Gastrocnemius medialis (tissue), 4 donors: ENCODE measurements around the gene HRC. TPM values are rescaled to one million over a fixed set of nuclear protein-coding genes. Genes with fewer than 3 reads are reported as not detected.
"Not testable (repeated sequence)": the region's sequence is repeated elsewhere in the genome, so short reads cannot be mapped to it uniquely, and the experiment has no call there.

ENCODE experiments used
- ATAC-seq, 2 donors: fragments of 150-250 bp; one replicate each; pipeline ENCODE4 v1.9.1; 2016
- DNase-seq, 2 donors: peaks; one replicate each; pipeline ENCODE4 v3.0.0-alpha.2; 2019
- H3K27ac ChIP-seq, 4 donors: fragments of 200-600 bp; sonication (generic); 1 replicate in 1 of 4; 2 replicates in 3 of 4; pipeline ENCODE4 v1.5.1; 2016 to 2018; ENCODE audit warnings: mild to moderate bottlenecking in 2 of 4, moderate library complexity in 1 of 4
- H3K27me3 ChIP-seq, 3 donors: fragments of 200-600 bp; sonication (generic) in 2 of 3; 1 replicate in 1 of 3; 2 replicates in 2 of 3; pipeline versions ENCODE4 v1.5.1 to v1.6.0; 2016 to 2019; ENCODE audit warnings: mild to moderate bottlenecking in 1 of 3, moderate library complexity in 1 of 3
- H3K36me3 ChIP-seq, 2 donors: fragments of 200-600 bp; sonication (generic) in 1 of 2; one replicate each; pipeline ENCODE4 v1.5.1; 2017 to 2018
- H3K4me1 ChIP-seq, 2 donors: fragments of 200-600 bp; sonication (generic) in 1 of 2; one replicate each; pipeline ENCODE4 v1.5.1; 2016 to 2017; ENCODE audit warnings: mild to moderate bottlenecking in 2 of 2
- H3K4me3 ChIP-seq, 4 donors: fragments of 200-600 bp; sonication (generic) in 3 of 4; 1 replicate in 1 of 4; 2 replicates in 3 of 4; pipeline ENCODE4 v1.5.1; 2016 to 2019; ENCODE audit warnings: mild to moderate bottlenecking in 2 of 4
- H3K9me3 ChIP-seq, 3 donors: fragments of 200-600 bp; sonication (generic) in 2 of 3; 1 replicate in 1 of 3; 2 replicates in 2 of 3; pipeline ENCODE4 v1.5.1; 2016 to 2019
- POLR2A ChIP-seq, 2 donors: fragments of 450-650 bp; IDR thresholded peaks; one replicate each; pipeline ENCODE4 v1.6.1; 2017; ENCODE audit warnings: antibody characterized with exemption in 2 of 2, mild to moderate bottlenecking in 2 of 2, moderate library complexity in 2 of 2
- in situ Hi-C, 4 donors: fragments of 200-750 bp; cut with MboI; loops; one replicate each; pipeline versions ENCODE4 v1.15.0 to v1.8.0; 2017; ENCODE audit warnings: low sequenced_read_pairs in 4 of 4
- intact Hi-C: fragments of 100-400 bp; cut with DNase I; formaldehyde crosslinking; loops from one replicate; pipeline ENCODE4 v1.15.1; 2023; ENCODE audit warnings: low total_unique reads
- total RNA-seq, 4 donors: library from RNA; depleted of rRNA; stranded (reverse); fragments of >200 nt; gene quantifications; one replicate each; pipeline versions ENCODE4 v1.1.0 to v1.2.3, GENCODE V29; 2016
- TF ChIP-seq, protein P1 (sequence below), 5 experiments: fragments of 450-650 bp in 3 of 5; fragments of 200-600 bp in 2 of 5; sonication (generic) in 2 of 5; IDR thresholded peaks in 4 of 5; conservative IDR thresholded peaks in 1 of 5; 1 replicate in 4 of 5; 2 replicates in 1 of 5; pipeline ENCODE4 v1.5.1; 2016 to 2019; ENCODE audit warnings: antibody characterized with exemption in 5 of 5, mild to moderate bottlenecking in 3 of 5, moderate library complexity in 3 of 5

The HRC gene
- total RNA-seq, 4 donors from 2014 or later = 190 to 537 (median 300) TPM

DNA sequence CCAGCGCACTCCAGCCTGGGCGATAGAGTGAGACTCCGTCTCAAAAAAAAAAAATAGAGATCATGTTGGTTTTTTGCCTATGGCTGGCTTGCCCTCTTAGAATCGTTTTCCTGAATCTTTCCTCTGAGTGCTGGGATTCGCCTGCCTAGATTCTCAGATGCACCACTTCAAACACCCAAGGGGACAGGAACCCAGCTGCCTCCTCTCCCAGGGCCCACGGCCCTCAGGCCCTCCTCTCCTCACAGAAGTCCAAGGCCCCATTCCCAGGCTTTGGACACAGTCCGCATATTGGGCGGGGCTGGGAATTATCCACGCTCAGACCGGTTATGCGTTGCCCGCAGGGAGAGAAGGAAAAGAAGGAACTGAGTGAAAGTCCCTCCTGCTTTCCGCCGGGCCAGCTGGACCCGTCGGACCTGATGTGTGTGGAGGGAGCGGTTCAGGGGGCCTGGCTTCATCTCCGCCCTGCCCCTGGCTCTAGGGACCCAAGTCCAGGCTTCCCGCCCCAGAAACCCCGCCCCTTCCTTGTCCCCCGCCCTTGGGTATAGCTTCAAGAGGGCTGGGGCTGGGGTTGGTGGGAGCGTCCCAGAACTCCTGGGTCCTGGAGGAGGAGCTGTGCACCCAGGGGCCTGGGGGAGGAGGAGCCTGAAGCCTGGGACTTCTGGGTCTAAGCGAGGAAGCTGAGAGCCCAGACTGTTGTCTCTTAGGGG, 30.0 kb downstream of the HRC start:
- no peak for ATAC-seq
- peaks cover 0 to 4% (median 0%) of the 10 kb centered on the region in 3 donors for H3K27me3 ChIP-seq
- no peaks in the 10 kb centered on the region for H3K9me3 ChIP-seq
- no peaks in the 10 kb centered on the region for H3K36me3 ChIP-seq
- DNase-seq = no peak
- in situ Hi-C loops (no loop called here), intact Hi-C loops (loop anchor here (5.0 kb wide), 1 partner anchor 212 kb away; the partner anchor contains the start of gene CD37)
- TF ChIP-seq, protein P1, sequence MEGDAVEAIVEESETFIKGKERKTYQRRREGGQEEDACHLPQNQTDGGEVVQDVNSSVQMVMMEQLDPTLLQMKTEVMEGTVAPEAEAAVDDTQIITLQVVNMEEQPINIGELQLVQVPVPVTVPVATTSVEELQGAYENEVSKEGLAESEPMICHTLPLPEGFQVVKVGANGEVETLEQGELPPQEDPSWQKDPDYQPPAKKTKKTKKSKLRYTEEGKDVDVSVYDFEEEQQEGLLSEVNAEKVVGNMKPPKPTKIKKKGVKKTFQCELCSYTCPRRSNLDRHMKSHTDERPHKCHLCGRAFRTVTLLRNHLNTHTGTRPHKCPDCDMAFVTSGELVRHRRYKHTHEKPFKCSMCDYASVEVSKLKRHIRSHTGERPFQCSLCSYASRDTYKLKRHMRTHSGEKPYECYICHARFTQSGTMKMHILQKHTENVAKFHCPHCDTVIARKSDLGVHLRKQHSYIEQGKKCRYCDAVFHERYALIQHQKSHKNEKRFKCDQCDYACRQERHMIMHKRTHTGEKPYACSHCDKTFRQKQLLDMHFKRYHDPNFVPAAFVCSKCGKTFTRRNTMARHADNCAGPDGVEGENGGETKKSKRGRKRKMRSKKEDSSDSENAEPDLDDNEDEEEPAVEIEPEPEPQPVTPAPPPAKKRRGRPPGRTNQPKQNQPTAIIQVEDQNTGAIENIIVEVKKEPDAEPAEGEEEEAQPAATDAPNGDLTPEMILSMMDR (IDR thresholded peaks at IDR 0.05 in 4 of 5, conservative IDR thresholded peaks at IDR 0.05 in 1 of 5) = no peak
- no peak for TF ChIP-seq POLR2A (IDR thresholded peaks at IDR 0.05)
- no peak overlapping the region for H3K27ac ChIP-seq
- peaks cover 7 to 18% of the 10 kb centered on the region in 2 donors for H3K4me1 ChIP-seq
- no peak overlapping the region for H3K4me3 ChIP-seq

DNA sequence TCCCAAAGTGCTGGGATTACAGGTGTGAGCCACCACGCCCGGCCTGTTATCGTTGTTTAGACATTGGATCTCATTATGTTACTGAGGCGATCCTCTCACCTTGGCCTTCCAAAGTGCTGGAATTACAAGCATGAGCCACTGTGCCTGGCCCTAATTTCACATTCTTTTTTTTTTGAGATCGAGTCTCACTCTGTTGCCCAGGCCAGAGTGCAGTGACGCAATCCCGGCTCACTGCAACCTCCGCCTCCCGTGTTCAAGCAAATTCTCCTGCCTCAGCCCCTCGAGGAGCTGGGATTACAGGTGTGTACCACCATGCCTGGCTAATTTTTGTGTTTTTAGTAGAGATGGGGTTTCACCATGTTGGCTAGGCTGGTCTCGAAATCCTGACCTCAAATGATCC, 31.9 kb downstream of the HRC start:
- H3K4me1 ChIP-seq = peaks cover 10 to 21% of the 10 kb centered on the region in 2 donors
- in situ Hi-C loops, H3K27me3 ChIP-seq, H3K27ac ChIP-seq, DNase-seq, intact Hi-C loops, H3K36me3 ChIP-seq, ATAC-seq, H3K4me3 ChIP-seq, H3K9me3 ChIP-seq: not testable (repeated sequence)

DNA sequence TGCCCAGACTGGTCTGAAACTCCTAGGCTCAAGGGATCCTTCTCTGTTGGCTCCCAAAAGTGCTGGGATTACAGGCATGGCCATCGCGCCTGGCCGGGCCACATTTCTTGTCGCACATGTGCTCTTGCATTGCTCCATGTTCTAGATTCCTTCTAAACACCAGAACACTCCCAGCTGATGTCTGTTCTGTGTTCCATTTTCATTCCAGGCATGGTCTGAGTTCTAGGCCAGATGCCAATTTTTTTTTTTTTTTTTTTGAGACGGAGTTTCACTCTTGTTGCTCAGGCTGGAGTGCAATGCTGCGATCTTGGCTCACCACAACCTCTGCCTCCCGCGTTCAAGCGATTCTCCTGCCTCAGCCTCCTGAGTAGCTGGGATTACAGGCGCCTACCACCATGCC, 33.4 kb downstream of the HRC start:
- H3K27ac ChIP-seq, intact Hi-C loops, in situ Hi-C loops, H3K4me3 ChIP-seq, H3K27me3 ChIP-seq, DNase-seq, H3K9me3 ChIP-seq, ATAC-seq, H3K36me3 ChIP-seq: not testable (repeated sequence)
- peaks cover 13 to 21% of the 10 kb centered on the region in 2 donors for H3K4me1 ChIP-seq

DNA sequence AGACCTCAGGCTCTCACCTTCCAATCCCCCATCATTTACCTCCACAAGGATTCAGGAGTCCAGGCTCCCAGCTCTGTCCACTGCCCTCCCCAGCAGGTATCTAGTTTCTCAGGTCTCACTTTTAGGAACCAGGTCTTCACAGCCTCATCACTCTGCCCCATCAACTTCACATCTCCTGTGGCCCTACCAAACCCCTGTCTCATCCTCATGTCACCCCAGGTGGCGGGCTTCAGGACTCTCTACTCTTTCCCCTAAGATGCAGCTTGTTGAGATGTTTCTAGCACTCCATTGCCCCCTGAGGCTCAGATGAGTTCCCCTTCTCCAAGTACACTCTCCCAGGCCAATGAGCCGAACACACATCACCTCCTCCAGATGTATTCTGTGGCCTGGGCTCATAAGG, 34.3 kb downstream of the HRC start:
- in situ Hi-C loops = no loop called here
- TF ChIP-seq, protein P1 (IDR thresholded peaks at IDR 0.05 in 4 of 5, conservative IDR thresholded peaks at IDR 0.05 in 1 of 5) = no peak
- no peak for TF ChIP-seq POLR2A (IDR thresholded peaks at IDR 0.05)
- H3K27me3 ChIP-seq = peaks cover 0 to 4% (median 0%) of the 10 kb centered on the region in 3 donors
- no peaks in the 10 kb centered on the region for H3K36me3 ChIP-seq
- peaks cover 13 to 21% of the 10 kb centered on the region in 2 donors for H3K4me1 ChIP-seq
- intact Hi-C loops = no loop called here
- no peak overlapping the region for H3K27ac ChIP-seq
- DNase-seq (no peak), ATAC-seq (no peak)
- no peaks in the 10 kb centered on the region for H3K9me3 ChIP-seq
- H3K4me3 ChIP-seq = no peak overlapping the region

DNA sequence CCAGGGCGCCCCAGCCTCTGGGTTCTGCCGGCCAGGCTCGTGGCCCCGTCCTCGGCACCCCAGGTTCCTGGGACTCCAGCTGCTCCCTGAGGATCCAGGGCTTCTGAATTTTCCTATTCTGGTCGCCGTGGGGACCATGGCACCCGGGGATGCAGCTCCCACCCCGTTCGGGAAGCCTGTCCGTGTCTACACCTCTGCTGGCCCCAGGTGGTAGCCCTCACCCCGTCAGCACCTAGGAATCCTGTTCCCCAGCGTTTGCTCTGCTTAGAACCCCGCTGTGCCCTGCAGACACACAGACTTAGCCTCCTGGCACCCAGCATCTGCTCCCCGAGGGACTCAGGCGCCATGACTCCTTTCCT, 34.9 kb downstream of the HRC start:
- intact Hi-C loops = no loop called here
- Histone ChIP-seq H3K27ac (peak overlapping the region in 1 of 4 donors; percentile 97), H3K4me1 (peaks cover 13 to 21% of the 10 kb centered on the region in 2 donors), H3K4me3 (peak overlapping the region in 2 of 4 donors; percentile 77 to 87), H3K27me3 (peaks cover 0 to 1% (median 0%) of the 10 kb centered on the region in 3 donors), H3K9me3 (no peaks in the 10 kb centered on the region), H3K36me3 (no peaks in the 10 kb centered on the region)
- in situ Hi-C loops = no loop called here
- no peak for DNase-seq
- no peak for ATAC-seq
- no peak for TF ChIP-seq POLR2A (IDR thresholded peaks at IDR 0.05)
- TF ChIP-seq, protein P1 (IDR thresholded peaks at IDR 0.05 in 4 of 5, conservative IDR thresholded peaks at IDR 0.05 in 1 of 5) = no peak
